ENCODE results near the gene AQP6. TPM values are rescaled to one million over a fixed set of nuclear protein-coding genes. Genes with fewer than 3 reads are reported as not detected.

AQP6 gene
- total and polyA plus RNA-seq, 2 experiments from 2014 or later = 0.23 TPM; not detected in 1

DNA sequence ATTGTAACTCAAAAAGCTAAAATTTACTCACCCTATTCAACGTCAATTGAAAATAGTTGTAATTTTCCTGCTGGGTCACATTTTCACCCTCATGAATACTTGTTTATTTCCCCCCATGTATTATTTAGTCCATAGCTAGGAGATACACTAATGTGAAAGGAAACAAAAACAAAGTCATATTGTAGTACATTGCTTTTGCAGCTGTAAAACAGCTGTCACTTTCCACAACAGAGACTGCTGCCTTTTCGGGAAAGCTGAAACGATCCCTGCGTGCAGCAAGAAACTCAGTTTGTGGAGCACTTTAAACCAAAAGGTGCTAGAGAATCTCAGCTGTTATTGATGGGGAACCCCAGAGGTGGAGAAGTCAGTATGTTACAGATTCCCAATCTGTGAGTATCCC, 48.3 kb downstream of the AQP6 start:
- H3K4me1 ChIP-seq (ENCODE audit: insufficient read depth) = peaks cover 4% of the 10 kb centered on the region
- WGBS (ENCODE audit: low lambda C conversion rate, missing lambda C conversion rate) = 81% methylated on average over 4 of the region's 4 CpGs
- no peaks in the 10 kb centered on the region for H4K20me1 ChIP-seq (ENCODE audit: insufficient read depth, poor library complexity, severe bottlenecking)
- no peak for TF ChIP-seq EZH2phosphoT487 (IDR thresholded peaks at IDR 0.05; ENCODE audit: low read depth, severe bottlenecking, unreplicated experiment)
- TF ChIP-seq EZH2 (IDR thresholded peaks at IDR 0.05; ENCODE audit: borderline replicate concordance) = no peak
- TF ChIP-seq, protein P1, sequence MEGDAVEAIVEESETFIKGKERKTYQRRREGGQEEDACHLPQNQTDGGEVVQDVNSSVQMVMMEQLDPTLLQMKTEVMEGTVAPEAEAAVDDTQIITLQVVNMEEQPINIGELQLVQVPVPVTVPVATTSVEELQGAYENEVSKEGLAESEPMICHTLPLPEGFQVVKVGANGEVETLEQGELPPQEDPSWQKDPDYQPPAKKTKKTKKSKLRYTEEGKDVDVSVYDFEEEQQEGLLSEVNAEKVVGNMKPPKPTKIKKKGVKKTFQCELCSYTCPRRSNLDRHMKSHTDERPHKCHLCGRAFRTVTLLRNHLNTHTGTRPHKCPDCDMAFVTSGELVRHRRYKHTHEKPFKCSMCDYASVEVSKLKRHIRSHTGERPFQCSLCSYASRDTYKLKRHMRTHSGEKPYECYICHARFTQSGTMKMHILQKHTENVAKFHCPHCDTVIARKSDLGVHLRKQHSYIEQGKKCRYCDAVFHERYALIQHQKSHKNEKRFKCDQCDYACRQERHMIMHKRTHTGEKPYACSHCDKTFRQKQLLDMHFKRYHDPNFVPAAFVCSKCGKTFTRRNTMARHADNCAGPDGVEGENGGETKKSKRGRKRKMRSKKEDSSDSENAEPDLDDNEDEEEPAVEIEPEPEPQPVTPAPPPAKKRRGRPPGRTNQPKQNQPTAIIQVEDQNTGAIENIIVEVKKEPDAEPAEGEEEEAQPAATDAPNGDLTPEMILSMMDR (IDR thresholded peaks at IDR 0.05; ENCODE audit: poor library complexity) = no peak
- H3K9me3 ChIP-seq (ENCODE audit: low read depth) = no peaks in the 10 kb centered on the region
- no peaks in the 10 kb centered on the region for H3K36me3 ChIP-seq (replicated peaks; ENCODE audit: insufficient read depth, low read depth)
- no peak overlapping the region for H3K27ac ChIP-seq
- peaks cover 81% of the 10 kb centered on the region for H3K79me2 ChIP-seq
- H3K9me2 ChIP-seq (replicated peaks; ENCODE audit: insufficient read depth) = no peaks in the 10 kb centered on the region
- no peak overlapping the region for H3K4me3 ChIP-seq
- no peak overlapping the region for H3K4me2 ChIP-seq
- no peak for DNase-seq (ENCODE audit: low spot score)
- no peak overlapping the region for H2AFZ ChIP-seq
- no peaks in the 10 kb centered on the region for H3K27me3 ChIP-seq

DNA sequence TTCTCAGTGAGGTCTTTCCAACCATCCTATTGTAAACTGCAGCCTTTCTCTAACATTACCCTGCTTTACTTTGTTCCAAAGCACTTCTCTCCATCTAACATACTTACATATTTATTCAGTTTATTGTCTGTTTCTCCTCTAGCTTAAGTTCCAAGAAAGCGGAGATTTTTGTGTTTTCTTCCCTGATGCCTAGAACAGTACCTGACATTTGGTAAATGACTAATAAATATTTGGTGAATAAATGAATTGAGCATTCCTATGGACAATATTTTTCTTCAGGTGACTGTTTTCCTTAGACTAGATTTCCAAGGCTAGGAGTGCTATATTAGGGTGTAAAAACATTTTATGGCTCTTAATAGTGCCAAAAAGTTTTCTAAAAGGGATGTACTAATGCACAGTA, 50.2 kb downstream of the AQP6 start:
- Histone ChIP-seq H2AFZ (no peak overlapping the region), H3K79me2 (peaks cover 67% of the 10 kb centered on the region), H3K36me3 (replicated peaks; ENCODE audit: insufficient read depth, low read depth) (no peaks in the 10 kb centered on the region), H3K4me3 (no peak overlapping the region), H4K20me1 (ENCODE audit: insufficient read depth, poor library complexity, severe bottlenecking) (no peaks in the 10 kb centered on the region), H3K9me2 (replicated peaks; ENCODE audit: insufficient read depth) (no peaks in the 10 kb centered on the region), H3K4me2 (no peak overlapping the region), H3K9me3 (ENCODE audit: low read depth) (no peaks in the 10 kb centered on the region), H3K27ac (no peak overlapping the region), H3K4me1 (ENCODE audit: insufficient read depth) (peaks cover 2% of the 10 kb centered on the region), H3K27me3 (no peaks in the 10 kb centered on the region)
- DNase-seq (ENCODE audit: low spot score) = no peak
- TF ChIP-seq EZH2 (IDR thresholded peaks at IDR 0.05; ENCODE audit: borderline replicate concordance) (no peak), EZH2phosphoT487 (IDR thresholded peaks at IDR 0.05; ENCODE audit: low read depth, severe bottlenecking, unreplicated experiment) (no peak)
- TF ChIP-seq, protein P1 (IDR thresholded peaks at IDR 0.05; ENCODE audit: poor library complexity) = no peak
- 97% methylated on average over 1 of the region's 1 CpG for WGBS (ENCODE audit: low lambda C conversion rate, missing lambda C conversion rate)

DNA sequence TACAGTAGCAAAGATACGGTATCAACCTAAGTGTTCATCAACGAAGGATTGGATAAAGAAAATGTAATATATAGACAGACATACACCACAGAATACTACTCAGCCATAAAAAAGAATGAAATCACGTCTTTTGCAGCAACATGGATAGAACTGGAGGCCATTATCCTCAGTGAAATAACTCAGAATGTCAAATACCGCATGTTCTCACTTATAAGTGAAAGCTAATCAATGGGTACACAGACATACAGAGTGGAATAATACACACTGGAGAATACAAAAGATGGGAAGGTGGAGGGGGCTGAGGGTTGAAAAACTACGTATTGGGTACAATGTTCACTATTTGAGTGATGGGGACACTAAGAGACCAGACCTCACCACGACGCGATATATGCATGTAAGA, 51.5 kb downstream of the AQP6 start:
- H3K4me2 ChIP-seq = peak overlapping the region; percentile 81
- H3K4me3 ChIP-seq = no peak overlapping the region

DNA sequence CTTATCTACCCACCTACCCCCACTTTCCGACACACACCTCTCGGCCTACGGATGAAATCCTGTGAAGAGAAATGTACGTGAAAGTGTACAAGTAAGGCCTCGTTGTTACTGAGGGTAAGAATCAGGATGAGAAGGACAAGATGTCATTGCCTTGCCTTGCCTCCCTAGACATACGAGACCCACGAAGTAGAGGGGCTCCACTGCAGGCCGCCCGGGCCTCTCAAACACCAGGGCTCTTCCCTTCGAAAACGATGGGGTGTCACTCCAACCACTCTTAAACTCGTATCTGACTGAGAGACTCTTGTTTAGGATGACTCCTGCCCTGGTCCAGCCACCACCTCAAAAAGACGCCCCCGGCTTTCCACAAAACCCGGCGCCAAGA, 52.0 kb downstream of the AQP6 start:
- 2% methylated on average over 16 of the region's 16 CpGs for WGBS (ENCODE audit: low lambda C conversion rate, missing lambda C conversion rate)
- Histone ChIP-seq H2AFZ (peak overlapping the region; percentile 19), H4K20me1 (ENCODE audit: insufficient read depth, poor library complexity, severe bottlenecking) (no peaks in the 10 kb centered on the region), H3K9me3 (ENCODE audit: low read depth) (no peaks in the 10 kb centered on the region), H3K4me3 (peak overlapping the region; percentile 27), H3K36me3 (replicated peaks; ENCODE audit: insufficient read depth, low read depth) (no peaks in the 10 kb centered on the region), H3K4me2 (peak overlapping the region; percentile 81), H3K4me1 (ENCODE audit: insufficient read depth) (no peaks in the 10 kb centered on the region), H3K27ac (peak overlapping the region; percentile 15), H3K27me3 (no peaks in the 10 kb centered on the region), H3K9me2 (replicated peaks; ENCODE audit: insufficient read depth) (no peaks in the 10 kb centered on the region), H3K79me2 (peaks cover 48% of the 10 kb centered on the region)
- TF ChIP-seq EZH2 (IDR thresholded peaks at IDR 0.05; ENCODE audit: borderline replicate concordance) (no peak), EZH2phosphoT487 (IDR thresholded peaks at IDR 0.05; ENCODE audit: low read depth, severe bottlenecking, unreplicated experiment) (no peak)
- TF ChIP-seq, protein P1 (IDR thresholded peaks at IDR 0.05; ENCODE audit: poor library complexity) = no peak
- no peak for DNase-seq (ENCODE audit: low spot score)

More for the DNA sequence above, 51.5 kb downstream of the AQP6 start:
- H3K36me3 ChIP-seq (replicated peaks; ENCODE audit: insufficient read depth, low read depth) = no peaks in the 10 kb centered on the region
- no peak for TF ChIP-seq EZH2 (IDR thresholded peaks at IDR 0.05; ENCODE audit: borderline replicate concordance)
- H3K27me3 ChIP-seq = no peaks in the 10 kb centered on the region
- WGBS (ENCODE audit: low lambda C conversion rate, missing lambda C conversion rate) = 82% methylated on average over 8 of the region's 8 CpGs
- no peak overlapping the region for H3K27ac ChIP-seq
- H4K20me1 ChIP-seq (ENCODE audit: insufficient read depth, poor library complexity, severe bottlenecking) = no peaks in the 10 kb centered on the region
- H3K4me1 ChIP-seq (ENCODE audit: insufficient read depth) = no peaks in the 10 kb centered on the region
- H3K9me3 ChIP-seq (ENCODE audit: low read depth) = no peaks in the 10 kb centered on the region
- H2AFZ ChIP-seq = peak overlapping the region; percentile 19
- H3K9me2 ChIP-seq (replicated peaks; ENCODE audit: insufficient read depth) = no peaks in the 10 kb centered on the region
- peaks cover 54% of the 10 kb centered on the region for H3K79me2 ChIP-seq
- DNase-seq (ENCODE audit: low spot score) = no peak

Data from hepatocyte (in vitro differentiated cells).